ENCODE results near the gene DPM1.
"Not testable (repeated sequence)": the region's sequence is repeated elsewhere in the genome, so short reads cannot be mapped to it uniquely, and the experiment has no call there.

DPM1 gene

GRCh38 chr20:50980851-50981713, 22.8 kb upstream of the DPM1 start:
- peak; percentile 33 for DNase-seq

DNA sequence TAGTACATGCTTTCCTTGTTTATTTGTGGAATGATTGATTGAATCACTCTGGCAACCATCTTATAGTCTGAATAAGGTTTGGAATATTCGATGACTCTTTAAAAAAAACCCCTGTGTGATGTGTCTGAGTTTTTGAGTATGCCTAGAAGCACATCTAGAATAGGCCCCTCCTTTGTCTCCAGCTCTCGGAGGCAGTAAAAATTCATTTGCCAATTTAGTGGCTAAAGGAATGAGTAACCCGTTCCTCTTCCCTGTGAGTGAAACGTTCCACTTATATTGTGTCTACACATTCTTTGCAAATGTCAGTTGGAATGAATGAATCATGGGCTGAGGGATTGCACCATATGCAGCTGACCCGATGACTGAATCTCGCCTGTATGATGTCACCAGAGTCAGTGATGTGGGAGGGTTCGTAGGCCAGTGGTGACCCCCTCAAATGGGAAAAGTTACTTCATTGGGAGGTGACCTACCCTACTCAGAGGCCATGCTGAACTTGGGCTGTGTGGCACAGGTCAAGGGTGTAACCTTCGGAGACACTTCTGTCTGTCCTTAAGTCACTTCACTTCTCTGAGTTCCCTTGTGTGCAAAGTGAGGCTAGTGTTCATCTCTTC, 21.8 kb upstream of the DPM1 start:
- no peak for DNase-seq

GRCh38 chr20:50978533-50978932, 20.2 kb upstream of the DPM1 start:
- DNase-seq = not testable (repeated sequence)

DNA sequence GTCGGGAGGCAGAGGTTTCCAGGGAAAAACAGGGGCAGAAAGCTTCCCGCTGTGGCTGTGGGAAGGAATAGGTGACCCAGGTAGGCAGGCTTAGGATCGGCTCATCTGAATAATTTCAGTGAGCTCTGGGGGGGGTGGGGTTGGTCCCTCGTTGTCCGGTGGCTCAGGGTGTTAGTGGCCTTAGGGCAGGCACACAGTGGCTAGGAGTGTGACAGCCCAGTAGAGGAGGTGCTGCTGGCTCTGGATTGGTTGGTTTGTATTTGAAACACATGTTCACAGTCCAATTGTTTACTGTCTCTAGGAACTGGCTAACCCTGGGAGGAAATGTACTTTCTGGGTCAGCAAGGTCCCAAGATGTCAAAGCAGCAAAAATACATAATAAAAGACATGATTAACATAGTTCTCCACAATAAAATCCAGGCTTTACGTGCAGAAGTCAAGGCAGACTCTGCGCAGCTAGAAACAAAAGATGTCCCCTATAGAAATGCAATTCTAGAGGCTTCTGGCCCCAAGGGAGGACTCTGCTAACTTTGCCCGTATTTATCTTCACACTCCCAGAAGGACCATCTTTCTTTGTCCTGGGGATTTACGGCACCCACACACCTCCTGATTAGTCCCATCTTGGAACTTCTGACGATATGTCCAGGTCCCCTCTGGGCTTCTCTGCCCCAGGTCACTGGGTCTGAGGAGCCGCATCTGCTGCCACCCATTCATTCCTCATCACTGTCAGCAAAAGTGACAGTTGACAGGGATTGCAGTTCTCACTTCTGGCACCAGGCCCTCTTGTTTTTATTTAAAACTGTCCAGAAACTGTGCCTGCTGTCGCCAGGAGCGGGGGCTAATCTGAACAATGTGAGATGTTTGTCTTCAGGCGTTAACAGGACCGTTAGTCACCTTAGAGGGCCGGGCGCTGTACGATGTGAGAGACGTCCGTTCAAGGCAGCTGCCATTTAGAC, 19.0 kb upstream of the DPM1 start:
- no peak for DNase-seq

GRCh38 chr20:50975701-50976330, 17.5 kb upstream of the DPM1 start:
- no peak for DNase-seq

DNA sequence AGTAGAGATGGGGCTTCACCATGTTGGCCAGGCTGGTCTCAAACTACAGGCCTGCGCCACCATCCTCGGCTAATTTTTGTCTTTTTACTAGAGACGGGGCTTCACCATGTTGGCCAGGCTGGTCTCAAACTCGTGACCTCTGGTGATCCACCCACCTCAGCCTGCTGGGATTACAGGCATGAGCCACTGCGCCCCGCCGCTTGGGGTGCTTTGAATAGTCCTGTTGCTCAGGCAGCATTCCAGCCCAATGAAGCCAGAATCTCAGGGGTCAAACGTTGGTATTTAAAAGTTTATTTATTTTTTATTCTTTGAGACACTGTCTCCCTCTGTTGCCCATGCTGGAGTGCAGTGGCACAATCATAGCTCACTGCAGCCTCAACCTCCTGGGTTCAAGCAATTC, 11.6 kb upstream of the DPM1 start:
- no peak for DNase-seq

DNA sequence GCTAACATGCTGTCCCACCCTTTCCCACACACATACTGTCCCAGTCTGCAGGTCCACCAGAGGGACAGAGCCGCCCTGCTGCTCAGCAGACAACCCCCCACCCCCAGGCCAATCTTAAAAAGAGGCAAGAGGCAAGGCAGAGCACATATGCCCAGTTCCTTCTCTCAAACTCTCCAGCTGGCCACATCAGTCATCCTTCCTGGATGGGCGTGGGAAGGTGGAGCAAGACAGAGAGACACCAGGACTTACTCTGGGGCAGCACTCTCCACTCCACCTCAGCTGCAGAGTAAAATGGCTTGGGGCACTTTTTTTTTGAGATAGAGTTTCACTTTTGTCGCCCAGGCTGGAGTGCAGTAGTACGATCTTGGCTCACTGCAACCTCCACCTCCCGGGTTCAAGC, 11.1 kb upstream of the DPM1 start:
- no peak for DNase-seq

DNA sequence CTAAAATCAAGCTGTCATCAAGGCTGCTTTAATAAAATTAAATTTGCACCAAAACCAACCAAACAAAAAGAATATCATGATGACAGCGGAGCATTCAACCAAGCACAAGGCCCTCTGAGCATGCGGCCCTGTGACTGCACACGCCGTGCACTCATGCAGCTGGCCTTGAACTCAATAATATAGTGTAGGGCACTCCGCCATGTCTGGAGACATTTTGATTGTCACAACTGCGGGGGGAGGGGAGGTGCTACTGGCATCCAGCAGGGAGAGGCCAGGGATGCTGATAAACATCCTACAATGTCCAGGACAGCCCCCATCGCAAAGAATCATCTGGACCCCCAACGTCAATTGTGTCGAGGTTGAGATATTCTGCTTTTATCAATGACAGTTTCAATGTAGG, 10.0 kb upstream of the DPM1 start:
- no peak for DNase-seq

- peak; percentile 28 for DNase-seq
Measured at GRCh38 chr20:50967586-50967985, 9.3 kb upstream of the DPM1 start.

DNA sequence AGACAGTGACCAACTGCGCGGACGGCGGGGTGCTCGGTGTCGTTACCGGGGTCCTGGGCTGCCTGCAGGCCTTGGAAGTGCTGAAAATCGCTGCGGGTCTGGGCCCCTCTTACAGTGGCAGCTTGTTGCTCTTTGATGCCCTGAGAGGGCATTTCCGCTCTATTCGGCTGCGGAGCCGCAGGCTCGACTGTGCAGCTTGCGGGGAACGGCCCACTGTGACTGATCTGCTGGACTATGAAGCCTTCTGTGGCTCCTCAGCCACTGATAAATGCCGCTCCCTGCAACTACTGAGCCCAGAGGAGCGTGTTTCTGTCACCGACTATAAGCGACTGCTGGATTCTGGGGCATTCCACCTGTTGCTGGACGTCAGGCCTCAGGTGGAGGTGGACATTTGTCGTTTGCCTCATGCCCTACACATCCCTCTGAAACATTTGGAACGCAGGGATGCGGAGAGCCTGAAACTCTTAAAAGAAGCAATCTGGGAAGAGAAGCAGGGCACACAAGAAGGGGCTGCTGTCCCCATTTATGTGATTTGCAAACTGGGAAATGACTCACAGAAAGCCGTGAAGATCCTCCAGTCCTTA, 1.3 kb upstream of the DPM1 start:
- no peak for DNase-seq

GRCh38 chr20:50958615-50959542, 547 bp upstream of the DPM1 start, which contains the start of gene MOCS3:
TSS of gene MOCS3 (plus strand) at chr20:50958818. CDS start at chr20:50958843, 25 bp downstream.
- peak; percentile 96 for DNase-seq

GRCh38 chr20:50957276-50957675, 1.1 kb downstream of the DPM1 start:
- DNase-seq = no peak

- no peak for DNase-seq
Measured at GRCh38 chr20:50953821-50954220, 4.5 kb downstream of the DPM1 start.

GRCh38 chr20:50953196-50953595, 5.1 kb downstream of the DPM1 start:
- DNase-seq = no peak

DNA sequence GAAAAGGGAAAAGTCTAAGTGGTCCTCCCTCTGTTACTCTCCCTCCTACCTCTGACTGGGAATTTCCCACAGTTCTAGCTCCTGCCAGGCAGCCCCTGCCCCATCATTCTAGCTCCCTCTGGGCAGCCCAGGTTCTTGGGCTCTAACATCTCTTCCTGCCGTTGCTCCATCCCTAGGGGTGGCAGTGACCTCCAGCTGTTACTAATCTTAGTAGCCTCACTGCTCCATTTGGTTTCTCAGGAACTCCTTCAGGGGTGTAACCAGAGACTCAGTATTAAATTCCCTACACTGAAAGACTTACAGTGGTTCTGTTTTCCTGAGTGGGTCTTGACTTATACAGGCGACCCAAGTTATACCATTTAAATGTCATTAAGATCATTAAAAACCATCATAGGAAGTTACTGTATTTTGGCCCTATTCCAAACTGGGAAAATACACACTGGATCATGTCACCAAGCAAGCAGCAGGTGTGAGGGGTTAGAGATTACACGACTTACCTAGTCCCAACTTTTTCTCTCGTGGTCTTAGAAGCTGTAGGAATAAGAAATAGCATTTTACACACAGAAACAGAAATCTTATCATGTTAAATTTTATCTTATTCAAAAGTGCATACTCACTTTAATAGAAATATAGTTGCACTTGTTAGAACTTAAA, 10.1 kb downstream of the DPM1 start:
- DNase-seq = no peak

DNA sequence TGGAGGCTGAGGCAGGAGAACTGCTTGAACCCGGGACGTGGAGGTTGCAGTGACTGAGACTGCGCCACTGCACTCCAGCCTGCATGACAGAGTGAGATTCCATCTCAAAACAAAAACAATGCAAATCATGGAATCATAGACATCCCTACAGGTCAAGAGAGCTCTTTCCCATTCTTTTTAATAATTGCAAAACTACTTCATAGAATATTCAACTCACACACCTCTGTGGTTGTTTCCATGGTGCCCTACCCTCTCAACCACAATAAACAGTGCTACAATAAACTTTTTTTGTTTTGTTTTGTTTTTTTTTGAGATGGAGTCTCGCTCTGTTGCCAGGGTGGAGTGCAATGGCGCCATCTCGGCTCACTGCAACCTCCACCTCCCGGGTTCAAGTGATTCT, 15.3 kb downstream of the DPM1 start:
- no peak for DNase-seq

DNA sequence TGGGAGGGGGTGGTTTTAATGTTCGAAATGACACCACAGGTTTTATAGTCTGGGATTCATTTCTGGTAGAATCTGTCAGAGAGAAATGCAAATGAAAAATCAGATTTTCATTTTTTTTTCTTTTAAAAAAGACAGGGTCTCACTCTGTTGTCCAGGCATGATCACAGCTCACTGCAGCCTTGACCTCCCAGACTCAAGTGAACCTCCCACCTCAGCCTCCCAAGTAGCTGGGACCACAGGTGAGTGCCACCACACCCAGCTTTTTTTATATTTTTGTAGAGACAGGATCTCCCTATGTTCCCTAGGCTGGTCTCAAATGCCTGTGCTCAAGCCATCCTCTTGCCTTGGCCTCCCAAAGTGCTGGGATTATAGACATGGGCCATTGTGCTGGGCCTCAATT, 24.7 kb downstream of the DPM1 start:
- no peak for DNase-seq

DNA sequence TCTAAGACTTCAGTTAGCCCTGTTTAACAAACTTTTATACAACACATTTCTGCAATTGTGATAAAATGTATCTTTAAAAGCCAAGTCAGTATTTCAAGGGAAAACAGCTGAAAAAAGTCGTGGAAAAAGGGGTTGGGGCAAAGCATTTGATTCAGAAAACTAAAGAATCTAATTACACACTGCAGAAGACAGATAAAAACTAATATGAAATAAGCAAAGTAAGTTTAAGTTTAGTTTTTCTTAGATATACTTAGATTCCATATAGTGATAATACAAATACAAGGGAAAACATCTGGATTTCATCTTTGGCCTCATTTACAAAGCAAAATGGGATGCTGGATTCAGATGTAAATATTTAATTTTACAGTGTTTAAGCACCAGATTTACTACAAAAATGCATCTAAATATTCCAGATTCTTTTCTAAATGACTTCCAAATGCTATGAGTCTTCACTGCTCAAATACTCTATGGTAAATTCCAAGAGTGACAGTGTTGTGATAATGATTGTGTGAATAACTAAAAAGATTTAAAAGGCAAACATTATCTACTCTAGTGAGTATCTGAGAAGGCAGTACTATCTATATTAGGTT, 25.5 kb downstream of the DPM1 start:
- DNase-seq = no peak

- DNase-seq = no peak
Measured at GRCh38 chr20:50932016-50932485, 26.3 kb downstream of the DPM1 start.
